Stimulated activated naive B cell treated with anti-CD40 and anti-IgM and Interleukin-4, amounts not matched to agents 10 μg/mL and 1 μg/mL and 100 μg/mL, for 72 hours (primary cell): ENCODE data around the gene ACTRT2.

Source experiments
- ATAC-seq, 2 donors: fragments of 150-1000 bp; cut with Tn5 transposase; replicated peaks; 2 replicates each; pipeline ENCODE4 v1.10.0; 2021; ENCODE audit warnings: moderate library complexity in 1 of 2
- DNase-seq: peaks from one replicate; pipeline ENCODE4 v3.0.0; 2021
- H3K27ac Mint-ChIP-seq: one replicate; pipeline ENCODE4 v1.8.0; 2022; ENCODE audit warnings: mild to moderate bottlenecking, mixed read lengths
- H3K27me3 Mint-ChIP-seq, 2 donors: one replicate each; pipeline ENCODE4 v1.8.0; 2022; ENCODE audit warnings: mixed read lengths in 2 of 2
- H3K36me3 Mint-ChIP-seq, 2 donors: one replicate each; pipeline ENCODE4 v1.8.0; 2022; ENCODE audit warnings: mixed read lengths in 2 of 2, mild to moderate bottlenecking in 1 of 2
- H3K4me1 Mint-ChIP-seq, 2 donors: one replicate each; pipeline ENCODE4 v1.8.0; 2022; ENCODE audit warnings: mixed read lengths in 2 of 2, mild to moderate bottlenecking in 1 of 2
- H3K4me3 Mint-ChIP-seq, 2 donors: one replicate each; pipeline ENCODE4 v1.8.0; 2022; ENCODE audit warnings: mild to moderate bottlenecking in 2 of 2, mixed read lengths in 2 of 2, moderate library complexity in 1 of 2
- H3K9me3 Mint-ChIP-seq, 2 donors: one replicate each; pipeline ENCODE4 v1.8.0; 2022; ENCODE audit warnings: mixed read lengths in 2 of 2, mild to moderate bottlenecking in 1 of 2

The ACTRT2 gene

GRCh38 chr1:3014443-3015268 lies 6.6 kb upstream of the ACTRT2 start:
- Mint-ChIP-seq H3K9me3 (no peaks in the 10 kb centered on the region), H3K27ac (no peak overlapping the region), H3K27me3 (peaks cover 15 to 20% of the 10 kb centered on the region in 2 donors), H3K4me1 (peaks cover 0 to 5% of the 10 kb centered on the region in 2 donors), H3K36me3 (peaks cover 0 to 3% of the 10 kb centered on the region in 2 donors), H3K4me3 (no peak overlapping the region)
- DNase-seq: no peak
- no peak for ATAC-seq

GRCh38 chr1:3015269-3015635 lies 6.0 kb upstream of the ACTRT2 start:
- no peak for ATAC-seq
- Mint-ChIP-seq H3K9me3 (no peaks in the 10 kb centered on the region), H3K27me3 (peaks cover 15 to 20% of the 10 kb centered on the region in 2 donors), H3K4me1 (peaks cover 0 to 5% of the 10 kb centered on the region in 2 donors), H3K4me3 (no peak overlapping the region), H3K36me3 (no peaks in the 10 kb centered on the region), H3K27ac (no peak overlapping the region)
- no peak for DNase-seq

GRCh38 chr1:3015744-3016143 lies 5.5 kb upstream of the ACTRT2 start:
- Mint-ChIP-seq H3K9me3 (no peaks in the 10 kb centered on the region), H3K4me3 (no peak overlapping the region), H3K27ac (no peak overlapping the region), H3K36me3 (no peaks in the 10 kb centered on the region), H3K4me1 (peaks cover 0 to 5% of the 10 kb centered on the region in 2 donors), H3K27me3 (peaks cover 15 to 17% of the 10 kb centered on the region in 2 donors)
- DNase-seq (no peak), ATAC-seq (no peak)

GRCh38 chr1:3016641-3017439 lies 4.4 kb upstream of the ACTRT2 start:
- Mint-ChIP-seq H3K27ac (no peak overlapping the region), H3K4me3 (no peak overlapping the region), H3K36me3 (no peaks in the 10 kb centered on the region), H3K4me1 (peaks cover 0 to 2% of the 10 kb centered on the region in 2 donors), H3K9me3 (no peaks in the 10 kb centered on the region), H3K27me3 (peaks cover 9 to 16% of the 10 kb centered on the region in 2 donors)
- ATAC-seq: no peak
- DNase-seq: no peak

- peaks cover 9 to 16% of the 10 kb centered on the region in 2 donors for H3K27me3 Mint-ChIP-seq
- H3K9me3 Mint-ChIP-seq: no peaks in the 10 kb centered on the region
Measured at GRCh38 chr1:3017440-3018050, 3.7 kb upstream of the ACTRT2 start.

GRCh38 chr1:3018051-3018471 lies 3.2 kb upstream of the ACTRT2 start:
- ATAC-seq (no peak), DNase-seq (no peak)
- Mint-ChIP-seq H3K27me3 (peaks cover 9 to 15% of the 10 kb centered on the region in 2 donors), H3K4me3 (no peak overlapping the region), H3K4me1 (peaks cover 0 to 2% of the 10 kb centered on the region in 2 donors), H3K36me3 (no peaks in the 10 kb centered on the region), H3K9me3 (no peaks in the 10 kb centered on the region), H3K27ac (no peak overlapping the region)

More at GRCh38 chr1:3017440-3018050, 3.7 kb upstream of the ACTRT2 start:
- peaks cover 0 to 2% of the 10 kb centered on the region in 2 donors for H3K4me1 Mint-ChIP-seq
- H3K27ac Mint-ChIP-seq: no peak overlapping the region
- H3K4me3 Mint-ChIP-seq: no peak overlapping the region
- ATAC-seq (no peak), DNase-seq (no peak)
- no peaks in the 10 kb centered on the region for H3K36me3 Mint-ChIP-seq

GRCh38 chr1:3018576-3018975 lies 2.7 kb upstream of the ACTRT2 start:
- Mint-ChIP-seq H3K27ac (no peak overlapping the region), H3K9me3 (no peaks in the 10 kb centered on the region), H3K27me3 (peaks cover 9 to 11% of the 10 kb centered on the region in 2 donors), H3K36me3 (no peaks in the 10 kb centered on the region), H3K4me1 (no peaks in the 10 kb centered on the region), H3K4me3 (no peak overlapping the region)
- ATAC-seq: no peak
- no peak for DNase-seq

GRCh38 chr1:3019007-3019515 lies 2.2 kb upstream of the ACTRT2 start:
- ATAC-seq: no peak
- DNase-seq: no peak
- Mint-ChIP-seq H3K27ac (no peak overlapping the region), H3K36me3 (no peaks in the 10 kb centered on the region), H3K27me3 (peaks cover 7 to 10% of the 10 kb centered on the region in 2 donors), H3K4me3 (no peak overlapping the region), H3K4me1 (no peaks in the 10 kb centered on the region), H3K9me3 (no peaks in the 10 kb centered on the region)

GRCh38 chr1:3019516-3020051 lies 1.7 kb upstream of the ACTRT2 start:
- no peaks in the 10 kb centered on the region for H3K36me3 Mint-ChIP-seq
- H3K4me3 Mint-ChIP-seq: no peak overlapping the region
- H3K9me3 Mint-ChIP-seq: no peaks in the 10 kb centered on the region
- DNase-seq: no peak
- H3K27me3 Mint-ChIP-seq: peaks cover 2 to 5% of the 10 kb centered on the region in 2 donors
- H3K4me1 Mint-ChIP-seq: no peaks in the 10 kb centered on the region
- ATAC-seq: no peak
- no peak overlapping the region for H3K27ac Mint-ChIP-seq

- no peak for DNase-seq
- no peaks in the 10 kb centered on the region for H3K4me1 Mint-ChIP-seq
- H3K4me3 Mint-ChIP-seq: no peak overlapping the region
- no peak overlapping the region for H3K27ac Mint-ChIP-seq
- peaks cover 0 to 1% of the 10 kb centered on the region in 2 donors for H3K27me3 Mint-ChIP-seq
- no peaks in the 10 kb centered on the region for H3K9me3 Mint-ChIP-seq
- ATAC-seq: no peak
- no peaks in the 10 kb centered on the region for H3K36me3 Mint-ChIP-seq
Measured at GRCh38 chr1:3020263-3020909, 881 bp upstream of the ACTRT2 start.

GRCh38 chr1:3021801-3022401 lies 634 bp downstream of the ACTRT2 start:
- ATAC-seq (no peak), DNase-seq (no peak)
- Mint-ChIP-seq H3K4me3 (no peak overlapping the region), H3K36me3 (no peaks in the 10 kb centered on the region), H3K27me3 (no peaks in the 10 kb centered on the region), H3K9me3 (no peaks in the 10 kb centered on the region), H3K4me1 (no peaks in the 10 kb centered on the region), H3K27ac (no peak overlapping the region)

- Mint-ChIP-seq H3K27ac (no peak overlapping the region), H3K4me3 (no peak overlapping the region), H3K4me1 (no peaks in the 10 kb centered on the region), H3K36me3 (no peaks in the 10 kb centered on the region), H3K27me3 (no peaks in the 10 kb centered on the region), H3K9me3 (no peaks in the 10 kb centered on the region)
- ATAC-seq (no peak), DNase-seq (no peak)
Measured at GRCh38 chr1:3022511-3022973, 1.3 kb downstream of the ACTRT2 start.

GRCh38 chr1:3022976-3023375 lies 1.7 kb downstream of the ACTRT2 start:
- no peaks in the 10 kb centered on the region for H3K36me3 Mint-ChIP-seq
- H3K27me3 Mint-ChIP-seq: no peaks in the 10 kb centered on the region
- H3K27ac Mint-ChIP-seq: no peak overlapping the region
- DNase-seq (no peak), ATAC-seq (no peak)
- no peak overlapping the region for H3K4me3 Mint-ChIP-seq
- no peaks in the 10 kb centered on the region for H3K4me1 Mint-ChIP-seq
- no peaks in the 10 kb centered on the region for H3K9me3 Mint-ChIP-seq
